Sigmoid colon (tissue), 3 donors: Measurements from ENCODE around the gene IGFLR1.

Experiments used
- CTCF ChIP-seq, 4 experiments: fragments of 450-650 bp in 3 of 4; fragments of 200-600 bp in 1 of 4; IDR thresholded peaks; one replicate each; pipeline ENCODE4 v1.5.1; 2016 to 2019; ENCODE audit warnings: antibody characterized with exemption in 4 of 4, mild to moderate bottlenecking in 3 of 4, moderate library complexity in 2 of 4
- POLR2A ChIP-seq, 2 donors: fragments of 450-650 bp; IDR thresholded peaks; one replicate each; pipeline ENCODE4 v1.6.1; 2016; ENCODE audit warnings: antibody characterized with exemption in 2 of 2, mild to moderate bottlenecking in 2 of 2, moderate library complexity in 2 of 2

- TF ChIP-seq CTCF (IDR thresholded peaks at IDR 0.05) (no peak), POLR2A (IDR thresholded peaks at IDR 0.05) (no peak)
These were observed 48.0 kb upstream of the IGFLR1 start for GRCh38 chr19:35789978-35790944.
